Measurements from ENCODE around the gene AKT2.

GRCh38 chr19:40236026-40236355 is 49.2 kb downstream of the AKT2 start:
- TF ChIP-seq TAF1 (IDR thresholded peaks at IDR 0.05; ENCODE audit: low read depth, low read length): no peak
- TF ChIP-seq POLR2AphosphoS5 (IDR thresholded peaks at IDR 0.05; ENCODE audit: low read depth, low read length): no peak
- no peak for TF ChIP-seq POLR2A (IDR thresholded peaks at IDR 0.05; ENCODE audit: low read depth, low read length)
- TF ChIP-seq POU2F2 (IDR thresholded peaks at IDR 0.05; ENCODE audit: low read depth, low read length): no peak
